ENCODE measurements around the gene SDK1.

SDK1 gene

DNA sequence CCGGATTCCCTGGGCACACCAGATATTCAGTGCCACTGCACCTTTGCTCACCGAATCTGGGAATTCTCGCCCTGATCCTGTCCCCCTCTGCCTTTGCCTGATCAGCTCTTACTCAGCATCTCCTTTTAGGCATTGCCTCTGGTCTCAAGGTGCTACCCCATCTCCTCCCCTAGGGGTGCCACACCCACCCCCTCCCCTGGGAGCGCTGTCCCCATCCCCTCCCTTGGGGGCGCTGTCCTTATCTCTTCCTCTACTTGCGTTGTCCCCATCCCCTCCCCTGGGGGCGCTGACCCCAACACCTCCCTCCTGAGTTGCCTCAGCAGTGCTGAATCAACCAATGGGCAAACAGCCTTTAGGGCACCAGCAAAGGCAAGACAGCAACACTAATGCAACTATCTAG, 694.1 kb downstream of the SDK1 start:
- in situ Hi-C loops (cut with HindIII; ENCODE audit: low sequenced_read_pairs), result no loop called here

DNA sequence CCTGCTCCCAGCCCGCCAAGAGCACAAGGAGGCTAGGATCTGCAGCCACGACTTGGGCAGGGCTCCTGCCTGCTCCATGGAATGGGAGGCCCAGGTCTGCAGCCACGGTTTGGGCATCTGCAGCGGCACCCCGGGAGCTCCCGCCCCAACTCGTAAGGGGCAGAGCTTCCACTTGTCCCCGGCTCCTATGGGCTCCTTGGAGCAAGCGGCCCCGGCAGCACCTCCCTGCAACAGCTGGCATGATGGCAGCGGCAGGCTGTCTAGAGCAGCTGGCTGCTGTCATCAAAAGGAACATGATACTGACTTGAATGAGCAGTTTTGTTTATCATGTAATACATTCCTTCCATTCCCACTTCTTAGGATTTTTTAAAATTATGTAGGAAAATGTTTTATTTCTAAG, 697.0 kb downstream of the SDK1 start:
- in situ Hi-C loops (cut with HindIII; ENCODE audit: low sequenced_read_pairs), result no loop called here

DNA sequence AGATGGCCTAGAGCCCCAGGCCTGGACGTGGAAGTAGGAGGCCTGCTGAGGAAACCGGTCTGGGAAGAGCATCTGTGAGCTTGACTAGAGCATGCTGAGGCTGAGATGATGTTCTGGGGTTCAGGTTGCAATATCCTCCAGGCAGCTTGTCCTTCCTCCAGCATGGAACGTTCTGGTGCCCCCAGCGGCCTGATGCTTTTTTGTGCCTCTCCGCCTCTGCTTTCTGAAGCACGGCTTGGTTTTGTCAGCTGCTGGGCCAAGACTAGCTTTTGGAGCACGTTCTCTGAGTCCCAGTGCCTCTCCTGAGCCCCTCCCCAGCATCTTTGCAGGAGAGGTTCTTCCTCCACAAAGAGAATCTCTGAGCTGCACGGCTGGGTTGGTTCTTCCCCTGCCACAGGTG, 699.1 kb downstream of the SDK1 start:
- in situ Hi-C loops (cut with HindIII; ENCODE audit: low sequenced_read_pairs), result no loop called here

DNA sequence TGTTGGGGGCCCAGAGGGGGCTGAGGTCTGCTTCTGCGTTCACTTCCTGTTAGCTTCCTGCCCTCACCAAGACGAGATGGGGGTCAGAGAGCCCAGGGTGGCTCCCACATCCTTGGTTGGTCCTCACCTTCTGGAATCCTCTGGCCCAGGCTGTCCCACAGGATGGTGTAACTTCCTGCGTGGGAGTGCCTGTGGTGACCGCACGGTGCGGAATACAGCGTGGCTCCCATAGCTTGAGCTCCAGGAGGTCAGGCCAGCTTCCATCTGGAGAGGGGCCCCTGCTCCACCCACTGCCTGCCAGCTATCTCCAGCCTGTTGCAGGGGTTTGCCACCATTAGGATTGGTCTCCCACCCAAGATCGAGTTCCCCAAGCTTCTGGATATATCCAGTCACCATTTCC, 699.9 kb downstream of the SDK1 start:
- in situ Hi-C loops (cut with HindIII; ENCODE audit: low sequenced_read_pairs), result no loop called here

DNA sequence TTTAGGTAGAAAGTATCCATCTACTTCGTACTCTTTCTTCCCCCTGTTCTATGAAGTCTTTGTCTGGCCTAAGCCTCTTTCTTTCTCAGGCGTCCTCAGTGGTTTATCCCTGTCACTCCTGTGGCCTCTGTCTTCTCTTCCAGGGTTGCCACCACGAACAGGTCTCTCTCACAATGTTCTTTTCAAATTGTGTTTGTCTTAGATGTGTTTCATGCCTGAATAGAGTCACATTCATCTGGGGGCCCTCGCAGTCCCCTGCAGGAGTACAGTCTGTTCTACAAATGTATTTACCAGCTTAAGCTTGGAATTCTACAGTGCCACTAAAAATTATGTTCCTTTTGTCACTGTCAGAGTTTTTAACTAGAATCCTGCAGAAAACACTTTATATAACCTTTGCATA, 700.7 kb downstream of the SDK1 start:
- in situ Hi-C loops (cut with HindIII; ENCODE audit: low sequenced_read_pairs), result no loop called here

DNA sequence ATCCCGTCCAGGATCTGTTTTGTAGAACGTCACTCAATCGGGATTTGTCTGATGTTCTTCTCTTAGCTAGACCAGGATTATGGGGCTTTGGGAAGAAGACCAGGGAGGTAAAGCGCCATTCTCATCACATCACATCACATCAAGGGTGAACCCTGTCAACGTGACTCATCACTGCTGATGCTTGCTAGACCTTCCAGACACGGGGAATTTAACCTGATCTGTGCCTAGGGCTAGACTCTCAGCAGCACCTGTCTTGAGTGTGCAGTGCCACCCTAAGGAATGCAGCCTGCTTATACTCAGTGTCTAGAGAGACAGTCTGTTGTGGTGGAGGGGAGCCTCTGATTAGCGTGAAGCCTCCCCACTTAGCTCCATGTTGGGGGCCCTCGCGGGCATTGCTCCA, 702.5 kb downstream of the SDK1 start:
- in situ Hi-C loops (cut with HindIII; ENCODE audit: low sequenced_read_pairs), result no loop called here

DNA sequence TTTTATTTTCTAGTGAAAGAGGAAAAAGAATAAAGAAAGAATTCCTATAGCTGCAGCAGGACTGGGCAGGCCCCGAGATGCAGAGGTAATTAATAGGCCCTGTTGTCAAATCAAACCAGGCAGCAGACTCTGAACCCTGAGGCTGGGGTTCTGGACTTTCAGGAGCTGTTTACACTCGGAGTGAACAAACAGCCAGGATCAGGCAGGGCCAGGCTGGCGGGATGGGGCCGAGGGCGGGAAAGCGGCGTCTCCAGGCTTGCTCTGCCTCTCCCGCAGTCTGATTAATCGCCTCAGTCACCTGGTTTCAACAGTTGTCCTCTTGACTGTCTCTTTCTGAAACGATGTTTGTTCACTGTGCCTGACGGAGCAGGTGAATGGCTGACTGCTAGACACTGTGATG, 705.6 kb downstream of the SDK1 start:
- in situ Hi-C loops (cut with HindIII; ENCODE audit: low sequenced_read_pairs), result no loop called here

DNA sequence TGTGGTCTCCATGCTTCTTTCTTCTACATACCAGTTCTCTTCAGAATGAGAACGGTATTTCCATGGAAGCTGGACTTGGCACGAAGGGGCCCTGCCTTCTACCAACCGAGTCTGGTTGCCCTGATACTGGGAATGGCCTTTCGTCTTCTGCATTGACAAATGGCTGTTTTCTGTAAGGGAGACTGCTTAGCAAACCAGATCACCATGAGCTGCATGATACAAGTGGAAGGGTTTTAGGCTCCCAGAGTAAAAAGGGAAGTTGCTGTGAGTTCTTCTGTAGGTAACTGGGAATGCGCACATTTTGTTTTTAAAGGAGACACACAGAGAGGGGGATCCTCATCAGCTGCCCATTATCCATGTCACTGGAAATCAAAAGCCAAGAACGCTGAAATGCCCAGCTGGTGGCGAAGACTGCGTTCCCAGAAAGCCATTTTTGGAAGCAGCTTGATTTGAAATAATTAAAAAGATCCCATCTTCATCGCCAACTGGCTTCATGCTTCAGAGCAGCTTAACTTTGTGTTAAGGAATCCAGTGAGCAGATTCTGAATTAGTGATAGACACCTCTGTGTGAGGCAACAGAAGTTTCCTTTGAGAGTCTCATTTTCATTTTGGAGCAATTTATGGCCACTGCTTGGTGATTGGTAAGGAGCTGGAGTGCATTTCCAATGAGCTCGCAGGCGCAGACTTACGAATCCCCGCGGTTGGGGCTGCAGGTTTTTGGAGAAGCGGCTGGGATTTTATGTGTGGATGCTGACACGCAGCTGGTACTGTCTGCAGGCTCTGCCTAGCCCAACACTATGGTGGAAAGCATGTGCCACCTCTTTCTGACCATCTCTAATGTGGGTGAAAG, 708.4 kb downstream of the SDK1 start:
- in situ Hi-C loops (cut with HindIII; ENCODE audit: low sequenced_read_pairs), result no loop called here

DNA sequence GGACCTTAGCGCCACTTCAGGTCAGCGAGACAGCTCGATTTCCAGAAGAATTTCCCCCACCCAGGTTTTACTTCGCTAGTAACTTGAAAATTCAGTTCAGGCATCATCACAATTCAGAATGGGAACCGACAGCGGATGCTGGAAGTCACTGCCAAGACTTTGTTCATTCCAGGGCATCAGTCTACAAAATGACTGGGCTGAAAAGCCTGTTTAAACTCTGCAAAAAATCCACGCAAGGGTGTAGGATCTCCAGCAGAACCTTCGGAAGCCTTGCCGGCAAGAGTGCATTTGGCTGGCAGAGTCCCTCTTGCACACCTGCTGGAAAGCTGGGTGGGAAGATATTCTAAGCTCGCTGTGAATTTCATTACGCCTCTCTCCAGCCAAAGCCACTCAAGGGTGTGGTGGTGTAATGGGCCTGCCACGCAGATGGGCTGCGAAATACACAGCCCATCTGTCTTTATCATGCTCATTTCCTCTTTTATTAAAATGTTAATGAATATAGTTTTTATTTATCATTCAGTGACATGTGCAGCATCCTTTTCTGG, 709.1 kb downstream of the SDK1 start:
- in situ Hi-C loops (cut with HindIII; ENCODE audit: low sequenced_read_pairs), result no loop called here

DNA sequence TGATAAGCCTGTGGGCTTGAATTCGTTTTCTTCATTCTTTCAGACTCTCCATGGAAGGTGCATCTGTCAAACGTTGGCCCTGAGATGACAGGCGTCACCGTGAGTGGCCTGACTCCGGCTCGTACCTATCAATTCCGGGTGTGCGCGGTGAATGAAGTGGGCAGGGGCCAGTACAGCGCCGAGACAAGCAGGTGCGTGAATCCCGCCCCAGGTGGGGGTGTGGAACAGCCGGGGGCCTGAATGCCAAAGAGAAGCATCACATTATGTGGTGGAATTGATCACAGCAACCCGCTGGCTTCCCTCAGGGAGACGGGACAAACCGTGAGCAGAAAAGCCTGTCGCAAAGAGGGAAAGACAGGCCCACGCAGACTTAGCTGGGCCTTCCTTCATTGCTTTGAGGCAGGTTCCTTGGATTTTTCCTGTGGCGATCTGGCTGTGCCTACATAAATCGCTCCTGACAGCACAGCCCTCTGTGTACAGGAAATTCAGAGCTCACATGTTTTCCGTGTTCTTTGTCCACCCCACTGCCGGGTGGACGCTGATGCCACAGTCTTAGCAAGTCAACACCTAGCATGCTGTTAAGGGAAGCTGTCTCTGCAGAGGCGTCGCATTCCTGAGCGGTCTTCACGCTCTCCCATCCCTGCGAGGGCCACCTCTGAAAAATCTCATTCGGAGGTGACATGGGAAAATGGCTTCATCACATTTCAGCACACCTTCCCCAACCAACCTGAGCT, 710.0 kb downstream of the SDK1 start:
- in situ Hi-C loops (cut with HindIII; ENCODE audit: low sequenced_read_pairs), result no loop called here

DNA sequence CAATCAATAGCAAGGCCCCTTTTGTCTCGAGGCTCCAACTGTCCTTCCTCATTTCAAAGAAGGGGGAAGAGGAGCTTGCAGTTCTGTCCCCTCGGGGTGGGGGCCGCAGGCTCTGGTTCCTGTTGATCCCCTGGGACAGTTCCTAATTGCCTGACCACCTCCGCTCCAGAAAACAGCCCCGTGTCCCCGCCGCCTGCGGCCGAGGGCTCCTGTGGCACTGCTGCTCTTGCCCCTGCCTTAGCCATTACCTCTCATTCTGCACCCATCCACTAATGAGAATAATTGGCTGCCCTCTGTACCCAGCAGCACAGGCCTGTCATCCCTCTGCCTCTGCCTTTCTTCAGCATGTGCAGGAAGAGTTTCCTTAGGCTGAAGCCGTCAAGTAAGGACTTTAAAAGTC, 712.7 kb downstream of the SDK1 start:
- in situ Hi-C loops (cut with HindIII; ENCODE audit: low sequenced_read_pairs), result no loop called here

DNA sequence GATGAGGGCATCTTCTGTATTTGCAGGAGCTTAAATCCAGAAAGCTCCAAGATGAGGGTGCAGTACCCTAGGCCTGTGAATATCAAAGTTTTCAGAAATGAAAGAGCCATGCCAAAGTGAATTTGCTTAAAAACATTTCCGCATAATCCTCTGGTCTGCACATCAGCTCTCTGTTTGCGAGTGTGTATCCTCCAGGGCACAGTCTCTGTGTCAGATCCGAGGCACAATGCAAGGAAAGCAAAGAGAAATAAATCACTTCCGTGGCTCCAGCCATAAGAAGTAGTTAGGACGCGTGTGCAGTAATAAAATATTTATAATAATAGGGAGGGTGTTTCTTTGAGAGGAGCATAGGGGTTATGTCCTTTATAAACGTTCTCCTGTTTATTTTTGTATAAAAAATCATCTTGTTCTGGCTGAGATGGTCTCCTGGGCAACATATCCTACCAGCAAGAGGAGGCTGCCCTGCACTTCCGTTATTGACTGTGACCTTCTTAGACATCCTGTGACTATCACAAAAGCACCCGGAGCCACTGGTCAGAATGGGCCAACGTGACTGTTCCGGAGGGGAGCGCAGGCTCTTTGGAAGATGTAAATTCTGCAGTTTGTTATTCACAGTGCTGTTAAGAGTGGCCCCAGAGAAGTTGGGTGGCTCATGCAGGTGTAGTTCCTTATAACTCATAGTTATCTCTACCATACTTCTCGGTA, 713.4 kb downstream of the SDK1 start:
- in situ Hi-C loops (cut with HindIII; ENCODE audit: low sequenced_read_pairs), result no loop called here

DNA sequence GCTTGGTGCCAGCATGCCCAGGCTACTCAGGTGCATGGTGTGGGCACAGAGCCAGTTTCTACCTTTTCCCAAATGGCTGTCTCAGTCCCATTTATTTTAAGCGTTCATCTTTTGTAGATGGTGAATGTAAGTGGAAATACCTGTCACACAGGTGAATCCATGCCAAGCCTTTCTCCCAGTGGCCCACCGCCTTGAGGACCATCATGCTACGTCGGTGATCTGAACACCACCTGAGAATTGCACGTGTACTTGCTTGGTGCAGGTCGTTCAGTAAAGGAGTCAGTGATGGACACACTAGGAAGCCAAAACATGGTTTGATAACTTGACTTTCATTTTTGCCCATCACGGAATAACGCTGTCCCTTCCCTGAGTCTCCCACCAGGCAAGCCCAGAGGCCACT, 714.3 kb downstream of the SDK1 start:
- in situ Hi-C loops (cut with HindIII; ENCODE audit: low sequenced_read_pairs), result no loop called here

DNA sequence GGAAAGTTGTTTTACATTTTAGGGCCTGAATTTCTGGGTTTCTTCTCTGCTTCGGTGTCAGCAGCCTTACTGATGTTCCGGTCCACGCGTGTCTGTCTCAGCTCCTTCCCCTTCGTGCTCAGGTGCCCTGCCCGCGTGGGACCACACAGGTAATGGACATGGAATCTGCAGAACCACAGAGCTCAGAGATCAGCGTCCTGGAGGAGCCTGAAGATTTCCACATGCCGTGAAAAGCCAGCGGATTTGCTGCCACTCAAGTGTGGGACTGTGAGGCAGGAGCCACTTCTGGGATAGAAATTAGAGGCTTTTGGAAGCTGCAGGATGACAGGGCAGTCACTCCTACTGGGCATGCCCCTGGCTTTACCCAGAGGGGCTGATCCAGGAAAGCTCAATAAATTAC, 714.9 kb downstream of the SDK1 start:
- in situ Hi-C loops (cut with HindIII; ENCODE audit: low sequenced_read_pairs), result no loop called here

DNA sequence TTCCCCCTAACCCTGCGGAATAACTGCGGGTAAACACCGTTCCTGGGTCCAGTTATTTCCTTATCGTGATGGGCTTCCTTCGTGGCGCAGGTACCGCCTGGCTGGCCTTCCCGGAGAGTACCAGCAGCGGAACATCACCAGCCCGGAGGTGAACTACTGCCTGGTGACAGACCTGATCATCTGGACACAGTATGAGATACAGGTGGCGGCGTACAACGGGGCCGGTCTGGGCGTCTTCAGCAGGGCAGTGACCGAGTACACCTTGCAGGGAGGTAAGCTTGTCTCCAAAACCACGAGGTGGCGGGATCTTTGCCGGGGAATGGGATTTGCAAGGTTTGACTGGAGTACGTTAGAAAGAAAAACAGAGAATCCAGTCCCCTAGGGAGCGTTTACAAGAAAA, 716.0 kb downstream of the SDK1 start:
- in situ Hi-C loops (cut with HindIII; ENCODE audit: low sequenced_read_pairs), result no loop called here

DNA sequence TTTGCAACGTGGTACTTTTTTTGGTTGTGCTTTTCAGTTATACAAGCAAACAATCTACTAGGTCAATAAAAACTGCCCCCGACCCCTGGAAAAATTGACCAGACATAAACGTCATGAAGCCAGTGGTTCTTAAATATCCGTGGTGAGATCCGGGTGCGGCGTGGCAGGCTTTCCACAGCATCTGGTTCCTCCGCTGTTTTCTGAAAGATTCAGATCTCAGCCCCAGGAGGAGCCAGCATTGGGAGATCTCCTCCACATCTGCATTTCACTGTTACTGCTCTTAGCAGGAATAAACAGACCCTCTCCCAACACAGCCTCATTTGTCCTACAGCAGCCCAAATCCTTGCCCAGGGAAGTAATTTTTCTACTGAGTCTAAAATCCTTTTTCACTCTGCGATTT, 716.7 kb downstream of the SDK1 start:
- in situ Hi-C loops (cut with HindIII; ENCODE audit: low sequenced_read_pairs), result no loop called here

DNA sequence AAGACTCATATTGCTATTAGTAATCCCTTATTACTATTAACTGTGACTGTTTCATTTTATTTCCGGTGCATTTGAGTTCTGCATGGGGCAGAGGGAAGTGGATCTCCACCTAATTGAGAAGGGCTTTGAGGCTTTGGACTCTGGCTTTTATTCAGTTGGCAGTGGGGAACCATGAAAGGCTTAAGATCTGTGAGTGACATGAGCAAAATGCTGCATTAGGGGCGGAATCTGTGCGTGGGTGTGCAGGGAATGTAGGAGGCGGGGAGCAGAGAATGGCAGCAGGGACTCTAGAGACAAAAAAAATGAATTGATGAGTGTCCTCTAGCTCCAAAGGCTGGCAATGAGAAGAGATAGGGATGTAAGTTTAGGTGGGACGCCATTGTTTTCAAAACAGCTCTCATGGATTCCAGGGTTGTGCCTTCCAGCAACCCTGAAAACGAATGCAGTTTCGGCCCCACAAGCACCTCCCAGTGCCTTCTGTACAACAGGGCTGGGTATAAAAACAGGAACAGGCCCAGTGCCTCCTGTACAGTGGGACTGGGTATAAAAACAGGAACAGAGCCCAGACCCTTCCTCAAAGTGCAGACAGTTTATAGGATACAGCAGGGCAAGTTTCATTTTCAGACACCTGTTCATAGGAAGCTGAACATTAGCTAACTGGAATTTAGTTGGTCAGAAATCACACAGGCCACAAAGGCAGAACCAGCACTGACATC, 717.7 kb downstream of the SDK1 start:
- in situ Hi-C loops (cut with HindIII; ENCODE audit: low sequenced_read_pairs), result no loop called here

DNA sequence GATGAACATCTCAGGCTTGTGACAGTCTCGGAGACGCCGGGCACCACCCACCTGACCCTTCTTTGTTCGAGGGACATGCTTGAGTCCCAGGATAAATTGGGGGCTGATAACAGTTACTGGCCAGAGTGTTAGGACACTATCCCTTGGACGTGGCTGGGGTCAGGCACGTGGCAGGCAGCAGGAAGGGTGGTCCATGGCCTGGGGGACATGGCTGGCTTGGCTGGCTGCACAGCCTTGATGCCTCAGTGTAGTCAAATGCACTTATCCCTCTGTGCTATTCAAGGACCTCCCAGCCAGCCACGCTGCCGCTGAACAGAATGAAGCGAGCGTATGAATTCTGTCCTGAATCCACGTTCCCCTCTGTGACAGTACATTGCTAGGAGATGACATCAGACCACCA, 719.0 kb downstream of the SDK1 start:
- in situ Hi-C loops (cut with HindIII; ENCODE audit: low sequenced_read_pairs), result no loop called here

DNA sequence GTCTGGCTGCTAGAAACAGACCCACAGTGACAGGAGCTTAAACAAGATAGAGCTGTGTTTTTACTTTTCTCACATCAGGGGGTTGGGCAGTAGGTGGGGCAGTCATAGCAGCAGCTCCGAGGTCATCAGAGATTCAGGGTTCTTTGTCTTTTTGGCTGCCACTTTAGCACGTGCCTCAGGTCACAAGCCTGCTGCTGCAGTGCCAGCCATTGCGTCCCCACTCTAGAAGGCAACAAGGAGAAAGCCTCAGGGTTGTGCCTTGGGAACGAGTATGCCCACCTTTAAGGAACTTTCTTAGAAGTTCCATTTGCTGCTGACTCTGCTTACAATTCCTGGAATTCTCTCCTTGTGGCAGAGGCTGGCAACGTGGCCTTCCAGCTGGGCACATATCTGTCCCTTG, 720.4 kb downstream of the SDK1 start:
- in situ Hi-C loops (cut with HindIII; ENCODE audit: low sequenced_read_pairs), result no loop called here

DNA sequence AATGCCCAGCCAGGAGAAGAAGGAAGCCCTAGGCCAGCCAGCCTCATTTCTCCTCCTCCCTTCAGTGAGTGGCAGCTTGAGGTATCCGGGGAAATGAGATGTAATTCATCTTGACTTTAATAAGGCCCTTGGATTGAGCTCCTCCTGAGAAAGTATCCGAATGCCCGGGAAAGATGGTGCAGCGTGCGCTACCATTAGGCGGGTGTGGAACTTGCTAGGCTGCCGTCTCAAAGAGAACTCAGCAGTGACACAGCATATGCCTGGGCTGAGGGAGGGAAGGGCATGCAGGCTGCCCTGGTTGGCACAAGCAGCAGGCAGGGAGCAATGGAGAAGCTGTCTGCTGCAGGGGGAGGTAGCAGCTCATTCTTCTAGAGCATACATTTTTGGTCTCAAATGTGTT, 721.2 kb downstream of the SDK1 start:
- in situ Hi-C loops (cut with HindIII; ENCODE audit: low sequenced_read_pairs), result no loop called here

DNA sequence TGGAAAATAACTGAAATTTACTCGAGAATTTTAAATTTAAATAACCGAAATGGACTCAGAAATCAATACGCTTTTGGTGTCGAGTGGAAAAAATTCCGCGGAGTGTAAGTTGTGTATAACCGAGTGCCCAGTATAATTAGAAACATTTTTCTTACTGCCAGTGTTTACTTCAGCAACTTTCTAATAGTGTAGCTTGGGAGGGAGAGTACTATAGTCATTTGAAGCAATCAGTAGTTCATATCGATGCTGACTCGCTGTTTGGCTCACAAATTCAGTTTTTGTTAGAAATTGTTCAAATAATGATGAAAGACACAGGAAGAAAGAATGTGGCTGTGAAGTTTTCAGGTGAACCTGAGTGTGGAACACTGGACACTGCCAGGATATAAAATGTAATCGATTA, 722.5 kb downstream of the SDK1 start:
- in situ Hi-C loops (cut with HindIII; ENCODE audit: low sequenced_read_pairs), result no loop called here
